Measurements from ENCODE around the gene SCIMP. TPM values are rescaled to one million over a fixed set of nuclear protein-coding genes. Genes with fewer than 3 reads are reported as not detected.

SCIMP gene
- polyA plus RNA-seq, 1 donor (not counting 4 experiments of a cell fraction or from before 2014, with no cell fraction given), result not detected

- no peaks in the 10 kb centered on the region for H3K27me3 ChIP-seq (ENCODE audit: control insufficient read depth, extremely low read depth, insufficient read depth, low read length)
- H3K27ac ChIP-seq (ENCODE audit: control insufficient read depth, insufficient read depth, low read length), result no peak overlapping the region
- no peaks in the 10 kb centered on the region for H3K4me1 ChIP-seq (ENCODE audit: control insufficient read depth, extremely low read depth, insufficient read depth, low read length)
- TF ChIP-seq EZH2 (IDR thresholded peaks at IDR 0.05; ENCODE audit: low read length) (no peak), CTCF (optimal IDR thresholded peaks at IDR 0.05 in 1 of 3, IDR thresholded peaks at IDR 0.05 in 1 of 3, conservative IDR thresholded peaks at IDR 0.05 in 1 of 3; ENCODE audit: extremely low read depth in 1 of 3, insufficient read depth in 2 of 3, low read length in 3 of 3) (no peak)
- no peak overlapping the region for H2AFZ ChIP-seq (ENCODE audit: control insufficient read depth, low read length)
- H3K79me2 ChIP-seq (ENCODE audit: control insufficient read depth, insufficient read depth, low read length), result no peaks in the 10 kb centered on the region
- no peak overlapping the region for H3K9ac ChIP-seq (ENCODE audit: control insufficient read depth, extremely low read depth, insufficient read depth, low read length)
- no peaks in the 10 kb centered on the region for H4K20me1 ChIP-seq (ENCODE audit: control insufficient read depth, extremely low read depth, insufficient read depth, low read length)
- no peaks in the 10 kb centered on the region for H3K9me1 ChIP-seq (ENCODE audit: control insufficient read depth, extremely low read depth, insufficient read depth, low read length)
- FAIRE-seq, result no peak
- H3K4me3 ChIP-seq (ENCODE audit: control insufficient read depth in 2 of 3, extremely low read depth in 1 of 3, insufficient read depth in 2 of 3, low read depth in 1 of 3, low read length in 3 of 3), result no peak overlapping the region
- no peak overlapping the region for H3K4me2 ChIP-seq (ENCODE audit: control insufficient read depth, extremely low read depth, insufficient read depth, low read depth, low read length)
- H3K36me3 ChIP-seq (ENCODE audit: control insufficient read depth in 2 of 2, extremely low read depth in 1 of 2, insufficient read depth in 2 of 2, low read length in 2 of 2), result no peaks in the 10 kb centered on the region
- dilution Hi-C loops (cut with MboI; ENCODE audit: extremely low pct_ligation_motif_present, low sequenced_read_pairs), result no loop called here
- DNase-seq (ENCODE audit: low read depth, low spot score), result no peak
- no peaks in the 10 kb centered on the region for H3K9me3 ChIP-seq (ENCODE audit: control insufficient read depth, low read depth, low read length)
Observed at GRCh38 chr17:5264893-5265292, 30.2 kb upstream of the SCIMP start.

- Histone ChIP-seq H4K20me1 (ENCODE audit: control insufficient read depth, extremely low read depth, insufficient read depth, low read length) (no peaks in the 10 kb centered on the region), H3K79me2 (ENCODE audit: control insufficient read depth, insufficient read depth, low read length) (no peaks in the 10 kb centered on the region), H3K9me1 (ENCODE audit: control insufficient read depth, extremely low read depth, insufficient read depth, low read length) (no peaks in the 10 kb centered on the region), H3K4me3 (ENCODE audit: control insufficient read depth in 2 of 3, extremely low read depth in 1 of 3, insufficient read depth in 2 of 3, low read depth in 1 of 3, low read length in 3 of 3) (no peak overlapping the region), H3K9me3 (ENCODE audit: control insufficient read depth, low read depth, low read length) (no peaks in the 10 kb centered on the region), H3K27me3 (ENCODE audit: control insufficient read depth, extremely low read depth, insufficient read depth, low read length) (no peaks in the 10 kb centered on the region), H3K9ac (ENCODE audit: control insufficient read depth, extremely low read depth, insufficient read depth, low read length) (no peak overlapping the region), H3K4me2 (ENCODE audit: control insufficient read depth, extremely low read depth, insufficient read depth, low read depth, low read length) (no peak overlapping the region), H3K4me1 (ENCODE audit: control insufficient read depth, extremely low read depth, insufficient read depth, low read length) (no peaks in the 10 kb centered on the region), H3K36me3 (ENCODE audit: control insufficient read depth in 2 of 2, extremely low read depth in 1 of 2, insufficient read depth in 2 of 2, low read length in 2 of 2) (no peaks in the 10 kb centered on the region), H3K27ac (ENCODE audit: control insufficient read depth, insufficient read depth, low read length) (no peak overlapping the region), H2AFZ (ENCODE audit: control insufficient read depth, low read length) (no peak overlapping the region)
- TF ChIP-seq CTCF (optimal IDR thresholded peaks at IDR 0.05 in 1 of 3, IDR thresholded peaks at IDR 0.05 in 1 of 3, conservative IDR thresholded peaks at IDR 0.05 in 1 of 3; ENCODE audit: extremely low read depth in 1 of 3, insufficient read depth in 2 of 3, low read length in 3 of 3) (no peak), EZH2 (IDR thresholded peaks at IDR 0.05; ENCODE audit: low read length) (no peak)
- FAIRE-seq, result no peak
- dilution Hi-C loops (cut with MboI; ENCODE audit: extremely low pct_ligation_motif_present, low sequenced_read_pairs), result no loop called here
- no peak for DNase-seq (ENCODE audit: low read depth, low spot score)
Observed at GRCh38 chr17:5263441-5263840, 28.8 kb upstream of the SCIMP start.
